Pulmonary artery endothelial cell (primary cell): Measurements from ENCODE around the gene FAM168A. TPM values are rescaled to one million over a fixed set of nuclear protein-coding genes. Genes with fewer than 3 reads are reported as not detected.

ENCODE experiments used
- DNase-seq: peaks from one replicate; pipeline ENCODE4 v3.0.0-alpha.2; 2011; ENCODE audit warnings: low read depth, low spot score
- total RNA-seq: library from RNA; depleted of rRNA; stranded (reverse); fragments of >200 nt; gene quantifications from 2 replicates; pipeline ENCODE4 v1.2.3, GENCODE V29; 2014

The FAM168A gene
- total RNA-seq, 1 donor from 2014 or later: 8.4 TPM

DNA sequence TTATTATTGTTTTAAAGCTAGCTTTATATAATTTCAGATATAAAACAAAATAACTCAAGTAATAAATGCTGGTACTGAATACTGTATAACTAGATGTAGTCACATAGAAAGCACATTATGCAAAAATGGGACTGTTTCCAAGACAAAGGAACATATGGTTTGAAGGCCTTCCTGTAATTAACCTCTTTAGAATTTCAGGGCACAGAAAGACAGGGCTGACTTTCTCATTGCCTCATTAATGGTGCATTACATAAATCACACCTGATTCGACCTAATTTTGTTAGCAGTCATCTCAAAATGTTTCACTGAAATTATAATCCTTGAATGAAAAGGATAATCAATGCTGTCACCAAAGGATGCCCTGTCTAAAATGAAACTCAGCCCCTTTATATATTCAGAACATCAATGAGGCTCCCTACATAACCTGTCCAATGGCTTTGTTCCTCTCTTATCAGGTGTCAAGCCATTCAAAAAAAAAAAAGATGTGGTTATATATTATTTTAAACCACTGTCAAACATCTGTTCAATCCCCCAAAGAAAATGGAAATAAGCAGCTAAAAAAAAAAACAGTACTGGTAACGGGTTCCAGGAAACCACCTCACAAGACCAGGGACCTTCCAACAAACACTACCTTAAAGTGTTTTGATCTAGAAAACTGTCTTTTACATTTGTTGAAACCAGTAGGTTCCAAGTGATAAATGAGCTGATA, 77.4 kb downstream of the FAM168A start:
- DNase-seq: no peak

DNA sequence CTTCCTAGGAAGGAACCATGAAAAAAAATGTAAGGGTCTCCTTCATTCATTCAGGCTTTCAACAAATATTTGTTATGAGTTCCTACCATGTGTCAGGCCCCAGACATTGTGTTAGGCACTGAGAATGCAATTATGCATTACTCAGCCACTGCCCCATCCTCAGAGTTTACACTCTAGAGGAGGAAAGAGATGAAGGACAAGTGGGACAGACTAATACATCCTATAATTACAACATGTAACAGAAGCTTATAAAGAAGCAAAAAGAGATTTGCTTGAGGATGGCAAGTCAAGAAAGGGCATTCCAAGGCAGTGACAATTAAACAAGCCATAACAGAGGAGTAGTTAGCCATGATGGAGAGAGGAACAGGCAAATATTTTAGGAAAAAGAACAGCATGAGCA, 78.6 kb downstream of the FAM168A start:
- no peak for DNase-seq

DNA sequence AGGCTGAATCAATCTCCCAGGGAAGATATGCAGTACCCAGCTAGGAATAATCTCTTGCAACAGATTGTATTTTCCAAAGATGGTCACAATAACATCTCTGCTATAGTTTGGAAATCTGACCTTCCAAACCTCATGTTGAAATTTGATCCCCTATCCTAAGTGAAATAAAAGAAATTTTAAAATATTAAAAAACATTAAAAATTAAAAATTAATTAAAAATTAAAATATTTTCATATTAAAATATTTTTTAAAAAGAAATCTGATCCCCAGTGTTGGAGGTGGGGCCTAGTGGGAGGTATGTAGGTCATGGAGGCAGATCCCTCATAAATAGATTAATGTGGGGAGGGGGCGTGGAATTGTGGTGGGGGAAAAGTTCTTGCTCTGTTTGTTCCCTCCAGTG, 79.7 kb downstream of the FAM168A start:
- no peak for DNase-seq

DNA sequence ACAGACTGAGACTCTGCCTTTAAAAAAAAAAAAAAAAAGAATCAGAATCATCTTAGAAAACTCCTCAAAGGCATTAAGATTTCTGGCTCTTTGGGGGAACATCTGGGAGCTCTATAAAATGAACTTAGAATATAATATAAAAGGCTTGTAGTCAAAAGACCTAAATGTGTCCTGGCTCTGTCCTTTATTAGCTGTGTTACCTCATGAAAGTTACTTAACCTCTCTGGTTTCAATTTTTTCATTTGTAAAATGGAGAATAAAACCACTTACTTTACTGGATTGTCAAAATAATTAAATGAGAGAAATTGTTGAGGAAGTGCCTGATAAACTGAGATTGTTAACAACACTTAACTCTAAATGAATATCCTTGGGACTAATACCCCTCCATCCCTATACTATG, 81.8 kb downstream of the FAM168A start:
- no peak for DNase-seq

DNA sequence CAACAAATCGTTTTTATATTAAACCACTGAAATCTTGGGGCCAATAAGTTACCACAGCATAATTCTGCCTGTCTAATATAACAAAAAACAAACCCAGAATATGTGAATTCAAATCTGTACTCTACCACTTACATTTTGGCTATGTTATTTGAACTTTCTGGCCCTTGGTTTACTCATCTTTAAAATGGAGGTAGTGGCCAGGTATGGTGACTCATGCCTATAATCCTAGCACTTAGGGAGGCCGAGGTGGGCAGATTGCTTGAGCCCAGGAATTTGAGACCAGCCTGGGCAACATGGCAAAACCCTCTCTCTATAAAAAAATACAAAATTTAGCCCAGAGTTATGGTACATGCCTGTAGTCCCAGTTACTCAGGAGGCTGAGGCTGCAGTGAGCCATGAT, 84.2 kb downstream of the FAM168A start:
- DNase-seq: no peak

DNA sequence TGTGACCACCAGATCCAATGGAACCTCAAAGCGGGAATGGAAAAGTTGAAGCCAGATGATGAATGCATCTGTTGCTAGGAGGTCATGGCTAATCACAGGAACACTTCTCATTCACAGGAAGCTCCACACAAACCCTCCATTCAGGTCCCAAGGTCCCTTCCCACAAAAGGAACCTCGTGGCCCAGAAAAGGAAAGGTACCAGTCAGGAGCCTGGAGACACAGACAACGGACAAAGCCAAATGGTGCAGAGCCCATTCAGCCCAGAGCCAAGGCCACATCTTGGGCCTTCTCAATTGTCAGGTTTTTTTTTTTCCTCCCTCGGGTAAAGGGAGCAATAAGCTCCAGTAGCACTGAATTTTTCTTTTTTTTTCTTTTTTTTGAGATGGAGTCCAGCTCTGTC, 87.0 kb downstream of the FAM168A start:
- DNase-seq: no peak

DNA sequence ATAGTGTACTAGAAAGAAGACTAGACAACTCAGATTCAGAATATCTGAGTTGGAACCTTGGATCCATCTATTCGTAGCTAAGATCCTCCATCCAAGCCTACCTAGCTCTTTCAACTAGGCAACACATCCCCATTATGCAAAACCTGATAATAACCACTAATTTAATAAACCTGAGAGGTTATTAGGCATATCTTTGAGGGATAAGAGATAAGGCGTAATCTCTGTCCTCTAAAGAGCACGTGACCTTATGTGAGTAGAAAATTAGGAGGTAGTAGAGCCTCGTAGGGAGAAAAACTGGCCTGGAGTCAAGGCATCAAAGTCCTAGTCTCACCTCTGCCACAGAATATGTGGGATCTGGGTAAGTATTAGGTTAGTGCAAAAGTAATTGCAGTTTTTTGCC, 87.8 kb downstream of the FAM168A start:
- DNase-seq: no peak

DNA sequence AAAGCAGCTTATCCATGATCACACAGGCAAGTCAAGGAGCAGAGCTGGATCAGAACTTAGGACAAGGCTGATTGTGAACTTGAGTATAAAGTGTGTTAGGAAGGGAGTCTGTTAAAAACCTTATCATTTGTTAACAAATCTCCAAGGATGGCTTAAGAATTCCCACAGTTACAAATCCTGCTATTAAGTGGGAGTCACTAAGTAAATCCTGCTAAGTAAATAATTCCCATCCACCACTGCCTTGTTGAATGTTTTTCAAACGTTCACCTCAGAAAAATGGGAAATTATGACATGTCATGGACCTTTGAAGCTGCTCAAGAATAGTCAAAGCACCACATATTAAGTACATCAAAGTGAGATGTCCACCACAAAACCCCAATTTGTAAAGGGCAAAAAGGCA, 88.7 kb downstream of the FAM168A start:
- no peak for DNase-seq

DNA sequence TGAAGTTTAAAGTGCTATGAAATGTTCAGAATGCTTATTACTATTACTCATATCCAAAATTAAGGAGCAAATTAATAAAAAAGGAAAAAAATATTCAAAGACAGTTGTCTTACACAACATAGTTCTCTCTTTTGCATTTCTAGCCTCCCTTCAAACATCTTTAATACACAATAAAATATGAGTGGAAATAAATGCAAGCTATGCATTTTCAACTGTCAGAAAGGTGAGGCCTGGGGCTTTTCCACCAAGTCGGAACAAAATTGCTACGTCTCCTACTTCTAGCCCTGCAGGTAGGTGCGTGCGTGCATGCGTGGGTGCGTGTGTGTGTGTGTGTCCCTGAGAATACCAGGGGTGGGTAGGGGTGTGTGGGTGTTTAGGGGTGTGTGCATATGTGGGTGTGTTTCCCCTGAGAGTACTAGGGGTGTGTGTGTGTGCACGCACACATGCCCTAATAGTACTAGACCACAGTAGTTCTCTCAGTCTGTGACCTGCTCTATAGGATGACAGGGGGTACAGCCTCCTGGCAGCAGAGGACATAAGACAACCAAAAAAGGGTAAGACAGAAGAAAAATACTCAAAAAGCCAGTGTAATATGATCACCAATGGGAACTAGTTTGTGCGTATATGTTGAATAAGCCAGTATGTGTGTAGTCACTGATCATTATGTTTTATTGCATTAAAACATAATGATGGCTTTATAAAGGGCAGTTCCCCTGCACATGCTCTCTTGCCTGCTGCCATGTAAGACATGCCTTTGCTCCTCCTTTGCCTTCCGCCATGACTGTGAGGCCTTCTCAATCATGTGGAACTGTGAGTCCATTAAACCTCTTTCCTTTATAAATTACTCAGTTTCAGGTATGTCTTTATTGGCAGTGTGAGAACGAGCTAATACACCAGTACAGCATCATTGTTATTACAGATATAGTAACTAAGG, 89.4 kb downstream of the FAM168A start:
- no peak for DNase-seq

DNA sequence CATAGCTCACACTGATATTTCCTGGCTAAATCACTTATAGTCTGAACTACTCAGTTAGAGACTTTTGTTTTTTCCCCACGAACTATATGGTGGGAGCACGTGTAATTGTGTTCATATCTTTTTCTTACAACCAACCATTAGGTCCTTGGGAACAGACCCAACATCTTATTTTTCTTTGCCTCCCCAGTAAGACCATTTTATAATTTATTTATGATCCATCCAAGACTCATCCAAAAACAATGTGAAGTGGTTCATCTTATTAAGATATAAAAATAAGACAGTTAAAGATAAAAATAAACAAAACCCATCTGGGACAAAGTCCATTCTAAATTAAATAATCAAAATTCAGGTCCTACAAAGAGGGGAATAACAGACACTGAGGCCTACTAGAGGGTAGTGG, 90.8 kb downstream of the FAM168A start:
- no peak for DNase-seq

DNA sequence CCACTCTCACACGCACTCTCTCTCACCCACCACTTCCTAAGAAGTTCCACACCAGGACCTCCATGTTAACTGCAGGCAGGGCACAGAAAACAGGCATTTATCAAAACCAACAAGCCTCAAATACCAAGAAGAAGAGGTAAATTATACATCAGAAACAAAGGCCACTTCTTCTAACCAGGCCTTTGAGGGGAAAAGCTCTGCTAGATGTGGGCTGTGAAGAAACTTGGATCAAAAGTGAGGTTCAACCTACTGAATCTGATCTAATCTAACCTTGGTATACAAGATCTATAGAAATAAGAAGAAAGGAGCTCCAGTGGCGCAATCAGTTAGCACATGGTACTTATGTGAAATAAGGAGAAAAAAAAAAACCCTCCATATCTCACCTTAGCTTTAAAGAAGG, 91.9 kb downstream of the FAM168A start:
- DNase-seq: no peak

DNA sequence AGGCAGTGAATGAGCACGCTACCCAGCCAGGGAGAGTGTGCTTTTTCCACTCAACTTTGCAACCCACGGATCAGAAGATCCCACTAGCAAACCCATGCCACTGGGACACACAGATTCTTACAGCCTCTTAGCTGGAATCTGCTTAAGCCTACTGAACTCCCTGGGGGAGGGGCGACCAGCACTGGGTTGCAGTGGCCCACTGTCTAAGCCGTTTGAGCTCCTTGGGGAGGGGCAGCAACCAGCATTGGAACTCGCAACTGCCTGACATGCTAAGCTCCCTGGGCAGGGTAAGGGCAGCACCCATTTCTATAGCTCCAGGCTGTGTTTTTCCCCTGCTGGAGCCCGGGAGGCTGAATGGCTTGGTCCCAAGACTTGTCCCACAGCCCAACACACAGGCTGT, 99.6 kb downstream of the FAM168A start:
- no peak for DNase-seq

DNA sequence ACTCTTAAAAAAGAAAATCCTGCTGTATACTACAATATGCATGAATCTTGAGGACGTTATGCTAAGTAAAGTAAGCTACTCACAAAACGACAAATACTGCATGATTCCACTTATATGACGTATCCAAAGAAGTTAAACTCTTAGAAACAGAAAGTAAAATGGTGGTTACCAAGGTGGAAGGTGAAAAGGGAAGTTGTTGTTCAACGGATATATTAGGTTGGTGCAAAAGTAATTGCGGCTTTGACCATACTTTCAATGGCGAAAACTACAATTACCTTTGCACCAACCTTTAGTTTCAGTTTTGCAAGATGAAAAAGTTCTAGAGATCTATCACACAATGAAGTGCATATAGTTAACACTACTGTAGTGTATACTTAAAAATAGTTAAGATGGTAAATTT, 101.8 kb downstream of the FAM168A start:
- DNase-seq: no peak

DNA sequence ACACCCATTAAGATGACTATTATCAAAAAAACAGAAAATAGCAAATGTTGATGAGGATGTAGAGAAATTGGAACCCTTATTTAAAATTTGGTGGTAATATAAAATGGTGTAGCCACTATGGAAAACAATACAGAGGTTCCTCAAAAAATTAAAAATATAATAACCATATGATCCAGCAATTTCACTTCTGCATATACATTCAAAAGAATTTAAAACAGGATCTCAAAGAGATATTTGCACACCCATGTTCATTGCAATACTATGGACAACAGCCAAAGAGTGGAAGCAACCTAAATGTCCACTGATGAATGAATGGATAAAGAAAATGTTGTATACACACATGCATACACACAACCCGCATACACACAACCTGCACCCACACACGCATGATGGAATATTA, 102.2 kb downstream of the FAM168A start:
- no peak for DNase-seq

DNA sequence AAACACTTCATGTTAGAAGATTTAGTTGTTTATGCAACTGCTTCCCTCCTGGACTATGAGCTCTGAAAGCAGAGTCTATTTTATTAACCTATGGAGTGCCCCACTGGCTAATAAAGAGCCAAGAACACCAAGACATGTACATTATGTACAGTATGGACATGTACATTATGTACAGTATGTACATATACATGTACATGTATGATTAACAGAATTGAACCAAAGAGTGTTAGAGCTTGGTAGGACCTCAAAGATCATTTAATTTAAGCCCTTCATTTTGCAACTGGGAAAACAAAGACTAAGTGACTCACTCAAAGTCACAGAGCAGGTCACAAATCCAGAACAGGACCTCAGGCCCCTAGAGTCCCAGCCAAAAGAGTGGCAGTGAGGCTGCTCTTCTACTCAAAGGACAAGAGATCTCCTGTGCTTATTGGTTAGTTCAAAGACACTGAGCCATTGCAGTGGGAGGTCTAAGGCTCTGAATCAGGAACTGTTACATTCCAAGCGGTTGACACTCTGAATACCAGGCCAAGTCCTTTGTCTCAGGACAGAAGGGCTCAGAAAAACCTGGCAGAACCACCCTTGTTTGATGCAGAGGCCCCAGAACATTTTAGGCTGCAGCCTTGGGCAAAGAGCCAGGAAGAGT, 103.8 kb downstream of the FAM168A start:
- DNase-seq: peak; percentile 13

DNA sequence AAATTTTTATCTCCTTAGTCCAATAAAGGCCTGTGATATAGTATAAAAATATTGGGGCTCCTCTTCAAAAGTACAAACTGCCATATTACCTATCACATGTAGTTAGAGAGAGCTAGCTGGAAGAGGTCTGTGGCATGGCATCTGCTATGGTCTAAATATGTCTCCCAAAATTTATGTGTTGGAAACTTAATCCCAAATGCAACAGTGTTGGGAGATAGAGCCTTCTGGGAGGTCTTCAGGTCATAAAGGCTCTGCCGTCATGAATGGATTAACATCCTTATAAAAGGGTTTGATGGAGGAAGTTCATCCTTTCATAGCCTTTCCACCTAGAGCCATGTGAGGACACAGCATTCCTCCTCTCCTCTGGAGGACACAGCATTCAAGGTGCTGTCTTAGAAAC, 116.3 kb downstream of the FAM168A start:
- DNase-seq: no peak

DNA sequence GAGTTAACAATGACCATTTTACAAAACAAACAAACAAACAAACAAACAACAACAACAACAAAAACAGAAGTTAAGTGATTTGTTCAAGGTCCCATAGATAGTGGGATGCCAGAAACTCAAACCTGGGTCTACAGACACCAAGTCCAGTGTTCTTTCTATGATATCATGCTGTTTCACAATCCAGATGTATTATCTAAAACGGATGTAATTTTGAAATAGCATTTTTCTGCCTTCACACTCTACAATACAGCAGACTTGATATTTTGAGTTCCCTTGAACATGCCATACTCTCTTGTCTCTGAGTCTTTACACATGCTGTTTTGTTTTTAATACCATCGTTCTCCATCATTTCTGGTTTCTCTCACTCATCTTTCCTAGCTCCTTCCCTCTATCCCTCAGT, 117.2 kb downstream of the FAM168A start:
- no peak for DNase-seq

DNA sequence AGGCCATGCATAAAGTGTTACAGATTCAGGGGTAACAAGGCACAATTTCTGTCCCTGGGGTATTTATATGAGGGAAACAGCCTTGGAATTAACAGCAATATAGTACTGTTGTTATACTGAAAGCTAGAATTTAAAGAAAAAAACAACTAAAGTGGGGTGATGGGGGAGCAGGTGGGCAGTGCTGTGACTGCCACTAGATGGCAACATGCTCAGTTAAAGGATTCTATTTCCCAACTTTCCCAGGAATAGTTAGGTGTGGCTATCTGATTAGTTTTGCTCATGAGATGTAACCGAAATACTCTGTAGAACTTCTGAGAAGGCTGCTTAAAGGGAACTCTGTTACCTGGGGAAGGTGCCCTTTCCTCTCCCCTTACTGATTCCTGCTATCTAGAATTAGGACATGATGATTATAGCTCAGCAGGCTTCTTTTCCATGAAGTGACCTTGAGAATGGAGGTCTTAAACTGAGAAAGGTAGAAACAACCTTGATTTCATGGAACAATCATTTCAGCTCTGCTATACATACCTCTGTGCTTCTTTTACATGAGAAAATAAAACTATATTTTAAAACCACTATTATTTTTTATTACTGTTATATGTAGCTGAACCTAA, 119.1 kb downstream of the FAM168A start:
- no peak for DNase-seq

DNA sequence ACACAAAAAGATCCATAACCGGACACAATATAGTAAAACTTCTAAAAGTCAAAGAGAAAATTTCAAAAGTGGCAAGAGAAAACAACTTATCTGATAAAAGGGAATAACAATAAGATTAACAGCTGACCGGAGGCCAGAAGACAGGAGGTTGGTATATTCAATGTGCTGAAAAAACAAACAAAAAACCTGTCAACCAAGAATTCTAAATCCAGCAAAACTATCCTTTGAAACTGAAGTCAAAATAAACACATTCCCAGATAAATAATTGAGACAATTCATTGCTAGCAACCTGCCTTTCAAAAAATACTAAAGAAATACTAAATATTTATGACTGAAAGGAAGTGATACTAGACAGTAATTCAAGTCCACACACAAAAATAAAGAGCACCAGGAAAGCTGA, 120.4 kb downstream of the FAM168A start:
- DNase-seq: no peak

DNA sequence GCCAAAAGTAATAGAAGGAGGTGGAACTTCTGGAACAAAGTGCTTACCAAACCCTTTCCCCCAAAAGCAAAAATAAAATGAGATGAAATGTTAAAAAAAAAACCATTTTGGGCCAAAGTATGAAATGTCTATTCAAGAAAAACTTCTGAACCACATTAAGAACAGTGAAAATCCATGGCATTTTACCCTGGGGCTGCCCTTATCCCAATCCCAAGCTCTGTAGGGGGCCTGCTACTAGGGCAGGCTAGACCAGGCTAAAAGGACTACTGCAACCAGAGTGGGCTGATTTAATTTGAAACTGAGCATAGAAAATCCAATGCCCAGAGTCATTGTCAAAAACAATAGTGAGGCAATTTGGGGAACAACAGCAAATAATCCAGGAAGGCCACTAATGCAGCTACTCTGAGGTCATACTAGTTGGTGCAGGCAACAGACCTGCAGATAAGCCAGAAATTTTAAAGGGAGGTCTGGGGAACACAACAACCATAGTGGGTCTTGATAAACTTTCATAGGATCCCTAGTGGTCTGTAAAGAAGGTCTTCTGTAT, 122.3 kb downstream of the FAM168A start:
- DNase-seq: no peak

DNA sequence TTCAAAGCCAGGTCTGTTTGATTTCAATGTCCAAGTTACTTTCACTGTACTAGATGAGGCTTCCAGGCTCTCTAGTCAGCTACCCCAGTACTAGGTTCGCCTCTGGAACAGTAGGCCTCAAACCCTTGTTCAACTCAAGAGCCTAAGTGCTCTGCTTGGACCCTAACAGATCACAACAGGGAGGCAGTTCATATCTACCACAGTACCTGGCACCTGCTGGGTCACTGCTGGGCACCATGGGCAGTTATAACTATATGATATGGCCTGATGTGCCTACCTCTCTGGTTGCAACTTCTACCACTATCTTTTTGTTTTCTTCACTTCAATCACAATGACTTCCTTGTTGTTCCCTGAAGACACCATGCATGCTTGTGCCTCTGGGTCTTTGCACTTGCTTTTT, 124.7 kb downstream of the FAM168A start:
- DNase-seq: no peak
